GM12878 (cell line): ENCODE data around the gene PSMD14.

ENCODE experiments used
- CTCF ChIP-seq, 3 experiments: IDR thresholded peaks in 2 of 3; conservative IDR thresholded peaks in 1 of 3; 2 replicates each; pipeline ENCODE4 v1.5.1; 2011; ENCODE audit warnings: low read depth in 3 of 3, low read length in 3 of 3, mild to moderate bottlenecking in 3 of 3, control low read depth in 2 of 3, moderate library complexity in 2 of 3, inconsistent platforms in 1 of 3, mixed read lengths in 1 of 3; ENCODE audit not compliant: control insufficient read depth in 2 of 3, insufficient read depth in 1 of 3; ENCODE audit errors: extremely low read depth in 1 of 3
- EZH2 ChIP-seq: IDR thresholded peaks from 2 replicates; pipeline ENCODE4 v1.6.1; 2012; ENCODE audit warnings: low read depth, mild to moderate bottlenecking, control low read depth, inconsistent platforms, low read length, borderline replicate concordance; ENCODE audit not compliant: control insufficient read depth
- NFIC ChIP-seq: IDR thresholded peaks from 2 replicates; pipeline ENCODE4 v1.6.1; 2012; ENCODE audit warnings: low read depth, mild to moderate bottlenecking, inconsistent platforms, low read length, moderate library complexity
- TF ChIP-seq, protein P1 (sequence below): IDR thresholded peaks from 2 replicates; pipeline ENCODE4 v1.6.1; 2011; ENCODE audit warnings: low read depth, low read length, improper control_type of control experiment, borderline replicate concordance

- TF ChIP-seq NFIC: no peak
- no peak for TF ChIP-seq CTCF (IDR thresholded peaks at IDR 0.05 in 2 of 3, conservative IDR thresholded peaks at IDR 0.05 in 1 of 3; ENCODE audit: control insufficient read depth in 2 of 3, extremely low read depth in 1 of 3, insufficient read depth in 1 of 3, low read depth in 3 of 3, low read length in 3 of 3)
- TF ChIP-seq EZH2: no peak
- TF ChIP-seq, protein P1, sequence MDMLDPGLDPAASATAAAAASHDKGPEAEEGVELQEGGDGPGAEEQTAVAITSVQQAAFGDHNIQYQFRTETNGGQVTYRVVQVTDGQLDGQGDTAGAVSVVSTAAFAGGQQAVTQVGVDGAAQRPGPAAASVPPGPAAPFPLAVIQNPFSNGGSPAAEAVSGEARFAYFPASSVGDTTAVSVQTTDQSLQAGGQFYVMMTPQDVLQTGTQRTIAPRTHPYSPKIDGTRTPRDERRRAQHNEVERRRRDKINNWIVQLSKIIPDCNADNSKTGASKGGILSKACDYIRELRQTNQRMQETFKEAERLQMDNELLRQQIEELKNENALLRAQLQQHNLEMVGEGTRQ: no peak
Observed at GRCh38 chr2:161370981-161371380, 62.8 kb downstream of the PSMD14 start.
